WERI-Rb-1 (cell line): ENCODE measurements around the gene LNX1.
"Not testable (repeated sequence)": the region's sequence is repeated elsewhere in the genome, so short reads cannot be mapped to it uniquely, and the experiment has no call there.

Experiments used
- DNase-seq: peaks from one replicate; pipeline ENCODE4 v3.0.0-alpha.2; 2020
- H3K27ac ChIP-seq: fragments of 250-450 bp; sonication (Bioruptor Pico); 2 replicates; pipeline ENCODE4 v1.5.1; 2020; ENCODE audit warnings: mild to moderate bottlenecking, moderate library complexity
- H3K27me3 ChIP-seq: fragments of 250-450 bp; sonication (Bioruptor Pico); 2 replicates; pipeline ENCODE4 v1.5.1; 2021; ENCODE audit warnings: mild to moderate bottlenecking, low read depth, moderate library complexity; ENCODE audit not compliant: insufficient read depth, severe bottlenecking
- H3K36me3 ChIP-seq: fragments of 250-450 bp; sonication (Bioruptor Pico); 2 replicates; pipeline ENCODE4 v1.5.1; 2020; ENCODE audit warnings: mild to moderate bottlenecking, moderate library complexity
- H3K4me3 ChIP-seq: 2 replicates; pipeline ENCODE4 v1.5.1; 2011; ENCODE audit warnings: low read depth, mild to moderate bottlenecking, control low read depth, low read length
- H3K9me3 ChIP-seq: fragments of 250-450 bp; sonication (Bioruptor Pico); 2 replicates; pipeline ENCODE4 v1.5.1; 2021; ENCODE audit warnings: mild to moderate bottlenecking, moderate library complexity; ENCODE audit not compliant: severe bottlenecking
- CTCF ChIP-seq: IDR thresholded peaks from 2 replicates; pipeline ENCODE4 v1.5.1; 2011; ENCODE audit warnings: low read depth, mild to moderate bottlenecking, control low read depth, inconsistent platforms, low read length

LNX1 gene

GRCh38 chr4:53421791-53422190 is 169.5 kb downstream of the LNX1 start:
- H3K9me3 ChIP-seq: no peaks in the 10 kb centered on the region
- no peak overlapping the region for H3K4me3 ChIP-seq
- no peak for TF ChIP-seq CTCF
- no peak for DNase-seq
- H3K27me3 ChIP-seq: no peaks in the 10 kb centered on the region
- H3K27ac ChIP-seq: no peak overlapping the region
- H3K36me3 ChIP-seq: peaks cover 3% of the 10 kb centered on the region; the same call in 1 of the 2 replicates

- TF ChIP-seq CTCF: no peak
- no peak overlapping the region for H3K27ac ChIP-seq
- no peaks in the 10 kb centered on the region for H3K9me3 ChIP-seq
- H3K36me3 ChIP-seq: peaks cover 4% of the 10 kb centered on the region; the same call in 1 of the 2 replicates
- H3K27me3 ChIP-seq: no peaks in the 10 kb centered on the region
- no peak overlapping the region for H3K4me3 ChIP-seq
- no peak for DNase-seq
Measured at GRCh38 chr4:53419208-53419607, 172.1 kb downstream of the LNX1 start.

GRCh38 chr4:53409479-53409878 is 181.8 kb downstream of the LNX1 start:
- not testable (repeated sequence) for H3K27me3 ChIP-seq

More at GRCh38 chr4:53409479-53409878, 181.8 kb downstream of the LNX1 start:
- not testable (repeated sequence) for H3K27ac ChIP-seq, DNase-seq, H3K36me3 ChIP-seq, H3K4me3 ChIP-seq, H3K9me3 ChIP-seq
